ENCODE data around the gene FOXRED1.

DNA sequence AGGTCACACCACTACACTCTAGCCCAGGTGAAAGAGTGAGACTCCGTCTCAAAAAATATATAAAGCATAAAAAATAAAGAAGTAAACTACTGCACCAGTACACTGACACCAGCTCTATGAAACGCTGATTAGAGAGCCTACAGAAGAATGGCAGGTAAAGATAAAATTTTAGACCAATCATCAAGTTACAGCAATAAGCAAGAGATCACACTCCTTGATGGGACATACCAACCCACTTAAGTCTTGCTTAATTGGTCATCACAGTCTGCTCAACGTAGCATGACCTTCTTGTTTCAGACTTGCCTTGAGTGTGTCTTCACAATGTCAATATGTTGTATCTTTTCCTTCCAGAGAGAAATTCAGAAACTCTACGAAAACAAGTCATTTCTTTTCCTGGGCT is 12.7 kb upstream of the FOXRED1 start:
- TF ChIP-seq GATA2 (IDR thresholded peaks at IDR 0.05; ENCODE audit: low read depth, low read length) (no peak), GATA3 (IDR thresholded peaks at IDR 0.05; ENCODE audit: low read depth, low read length) (no peak)

Measured in SH-SY5Y (cell line).